Middle frontal gyrus (tissue), 1 donor: ENCODE results near the gene ALOX15B.

Experiments
- DNase-seq: peaks from one replicate; pipeline ENCODE4 v3.0.0-alpha.2; 2015; ENCODE audit warnings: low spot score; ENCODE audit errors: extremely low spot score

The ALOX15B gene

DNA sequence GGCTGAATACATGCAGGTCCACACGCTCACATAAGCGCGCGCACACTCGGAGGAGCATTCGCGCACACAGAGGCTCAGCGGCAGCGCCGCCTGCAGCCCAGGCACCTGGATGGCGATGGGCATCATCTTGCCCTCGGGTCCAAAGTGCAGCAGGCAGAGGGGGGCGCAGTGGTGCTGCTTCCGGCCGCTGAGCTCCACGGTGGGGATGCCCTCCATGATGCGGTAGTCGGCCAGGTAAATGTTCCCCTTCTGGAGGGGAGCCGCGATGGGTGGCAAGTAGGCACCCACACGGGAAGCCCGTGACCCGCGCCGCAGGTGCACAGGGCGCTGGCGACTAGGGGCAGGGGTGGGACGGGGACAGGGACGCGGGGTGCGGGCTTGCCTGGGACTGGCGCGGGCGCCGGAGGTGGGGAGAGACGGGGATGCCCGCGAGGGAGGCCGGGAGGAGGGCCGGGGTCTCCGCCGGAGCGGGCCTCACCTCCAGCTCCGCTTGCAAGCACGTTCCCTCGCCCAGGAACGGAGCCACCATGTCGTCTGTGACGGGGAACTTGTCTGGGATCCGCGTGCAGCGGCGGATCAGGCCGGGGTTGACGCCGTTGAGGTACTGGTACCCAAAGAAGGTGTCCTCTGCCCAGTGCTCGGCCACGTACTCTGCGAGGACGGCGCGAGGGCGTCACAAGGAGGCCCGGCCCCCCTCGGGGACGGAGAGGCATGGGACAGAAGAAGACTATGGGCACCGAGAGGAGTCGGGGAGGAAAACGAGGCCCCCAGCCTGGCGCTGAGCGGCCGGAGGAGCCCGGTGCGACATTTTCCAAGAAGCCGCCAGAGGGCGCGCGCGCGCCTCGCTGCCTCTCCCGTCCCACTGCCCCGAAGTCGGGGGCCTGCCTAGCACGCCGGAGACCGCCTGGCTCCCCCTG lies 40.7 kb downstream of the ALOX15B start:
- DNase-seq: peak; percentile 24

DNA sequence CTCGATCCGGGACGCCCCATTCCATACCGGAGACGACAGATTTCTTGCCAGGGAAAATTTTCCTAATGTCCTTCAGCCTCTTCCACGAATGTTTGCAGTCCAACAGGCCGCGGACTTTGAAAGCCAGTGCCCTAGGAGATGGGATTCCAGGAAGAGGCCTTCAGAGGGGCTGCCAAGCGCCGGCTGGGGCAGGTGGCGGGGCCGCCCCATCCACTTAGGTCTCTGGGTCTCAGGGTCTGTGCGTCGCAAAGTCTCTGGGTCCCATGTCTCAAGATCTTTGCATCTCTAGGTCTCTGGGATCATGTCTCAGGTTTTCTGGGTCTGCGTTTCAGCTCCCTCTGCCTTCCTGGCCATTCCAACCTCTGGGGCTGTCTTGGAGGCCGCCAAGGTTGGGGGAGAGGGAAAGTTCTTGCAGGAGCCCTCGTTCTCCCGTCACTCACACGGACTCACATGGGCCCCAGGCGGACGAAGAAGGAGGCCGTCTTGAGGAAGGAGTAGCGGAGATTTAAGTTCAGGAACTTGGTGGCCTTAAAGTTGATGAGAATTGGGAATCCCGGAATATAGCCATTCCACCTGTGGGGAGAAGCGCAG lies 41.4 kb downstream of the ALOX15B start:
- no peak for DNase-seq

DNA sequence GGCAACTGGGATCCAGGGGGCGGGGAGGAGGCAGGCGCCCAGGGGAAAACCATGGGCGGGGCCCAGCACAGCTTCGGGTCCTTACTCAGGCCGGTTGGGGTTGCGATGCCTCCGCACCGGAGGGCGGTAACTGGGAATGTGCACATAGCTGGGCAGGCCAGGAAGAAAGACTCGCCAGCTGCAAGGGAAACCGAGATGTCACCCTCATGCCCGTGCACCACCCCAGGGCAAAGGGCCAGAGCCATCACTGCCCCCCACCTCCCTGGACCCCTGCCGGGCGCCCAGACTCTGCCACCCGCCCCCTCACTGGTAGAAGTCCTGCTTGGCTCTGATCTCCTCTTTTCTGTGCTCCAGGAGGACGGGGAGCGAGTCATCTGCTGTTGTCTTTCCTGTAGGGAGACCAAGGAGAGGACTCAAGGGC lies 42.0 kb downstream of the ALOX15B start:
- no peak for DNase-seq

DNA sequence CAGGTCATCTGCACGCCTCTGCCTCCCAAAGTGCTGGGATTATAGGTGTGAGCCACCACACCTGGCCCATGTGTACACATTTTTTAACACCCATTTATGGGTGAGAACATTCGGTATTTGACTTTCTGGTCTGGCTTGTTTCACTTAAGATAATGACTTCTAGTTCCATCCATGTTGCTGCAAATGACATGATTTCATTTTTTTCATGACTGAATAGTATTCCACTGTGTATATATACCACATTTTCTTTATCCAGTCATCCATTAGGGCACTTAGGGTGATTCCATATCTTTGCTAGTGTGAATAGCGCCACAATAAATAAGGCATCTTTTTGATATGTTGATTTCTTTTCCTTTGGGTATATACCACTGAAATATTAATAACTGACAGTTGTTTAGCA lies 43.0 kb downstream of the ALOX15B start:
- no peak for DNase-seq

DNA sequence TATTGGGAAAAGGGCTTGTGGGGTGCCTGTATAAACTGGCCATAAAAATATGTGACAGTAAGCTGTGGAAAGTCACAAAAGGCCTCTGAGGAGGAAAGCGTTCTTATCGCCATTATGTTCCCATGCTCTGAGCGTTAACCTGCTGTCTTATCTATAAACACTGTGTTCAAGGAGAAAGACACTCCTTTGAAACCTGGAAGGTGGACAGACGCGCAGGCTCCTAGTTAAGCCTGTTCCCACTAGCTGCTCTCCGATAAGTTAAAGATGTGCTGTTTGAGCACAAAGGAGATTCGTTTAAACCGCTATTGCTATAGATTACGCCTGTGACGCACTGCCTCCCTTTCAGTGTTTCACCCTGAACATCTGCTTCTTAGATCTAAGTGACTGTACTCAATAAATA lies 43.4 kb downstream of the ALOX15B start:
- no peak for DNase-seq

DNA sequence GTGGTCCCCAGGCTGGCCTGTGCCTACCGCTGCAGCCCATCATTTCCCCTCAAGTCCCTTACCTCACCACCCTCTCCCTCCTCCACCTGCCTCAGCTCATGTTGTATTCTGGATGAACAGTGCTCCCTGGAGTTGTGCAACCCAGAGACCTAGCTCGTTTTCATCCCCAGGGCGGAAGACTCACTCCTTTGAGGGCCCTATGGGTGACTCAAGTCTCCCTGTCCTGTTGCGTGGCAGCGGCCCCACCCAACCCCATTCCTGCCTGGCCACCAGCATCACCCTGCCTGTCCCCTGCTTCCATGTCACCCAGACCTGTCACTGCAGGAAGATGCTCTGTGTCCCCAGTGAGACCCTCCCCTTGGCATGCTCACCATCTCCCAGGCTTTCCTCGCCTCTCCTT lies 45.4 kb downstream of the ALOX15B start:
- DNase-seq: no peak

DNA sequence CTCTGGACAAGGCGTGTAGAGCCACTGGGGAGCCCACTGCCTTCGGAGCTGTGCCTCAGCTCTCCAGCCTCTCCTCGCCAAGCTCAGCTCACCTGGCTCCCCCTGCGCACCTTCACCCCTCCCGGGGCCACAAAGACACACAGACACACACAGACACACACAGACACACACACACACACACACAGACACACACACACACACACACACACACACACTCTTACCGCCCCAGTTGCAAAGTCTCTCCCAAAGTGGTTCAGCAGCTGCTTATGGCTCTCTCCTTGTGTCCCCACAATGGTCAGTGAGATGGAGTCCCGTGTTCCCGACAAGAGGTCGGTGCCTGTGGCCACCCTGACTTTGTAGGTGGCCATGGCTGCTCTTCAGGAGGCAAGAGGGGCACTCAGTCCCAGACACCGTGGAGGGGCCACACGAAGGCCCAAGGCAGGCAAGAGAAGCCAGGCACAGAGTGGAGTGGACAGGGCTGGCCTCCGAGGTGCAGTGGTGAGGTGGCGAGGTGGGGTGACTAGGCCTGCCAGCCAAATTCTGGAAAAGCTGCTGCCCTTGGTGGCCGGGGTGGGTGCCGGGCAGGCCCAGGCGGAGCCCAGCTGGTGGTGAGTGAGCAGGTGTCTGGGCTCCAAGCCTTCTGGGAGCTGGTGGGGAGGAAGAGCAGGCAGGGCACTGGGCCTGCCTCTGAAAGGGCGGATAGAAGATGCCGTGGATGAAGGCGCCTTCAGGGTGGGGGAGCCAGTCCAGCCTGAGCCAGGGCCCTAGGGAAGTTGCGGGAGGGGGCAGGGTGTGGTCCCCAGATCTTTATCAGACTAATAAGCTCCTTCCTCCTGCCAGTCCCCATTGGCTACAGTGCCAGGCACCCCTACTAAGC lies 48.5 kb downstream of the ALOX15B start, which contains the start of gene ALOX12B:
ALOX12B (minus strand) TSS at position 642 of the 877 bp plus-strand sequence; CDS start at position 368, 274 bp downstream.
- no peak for DNase-seq

DNA sequence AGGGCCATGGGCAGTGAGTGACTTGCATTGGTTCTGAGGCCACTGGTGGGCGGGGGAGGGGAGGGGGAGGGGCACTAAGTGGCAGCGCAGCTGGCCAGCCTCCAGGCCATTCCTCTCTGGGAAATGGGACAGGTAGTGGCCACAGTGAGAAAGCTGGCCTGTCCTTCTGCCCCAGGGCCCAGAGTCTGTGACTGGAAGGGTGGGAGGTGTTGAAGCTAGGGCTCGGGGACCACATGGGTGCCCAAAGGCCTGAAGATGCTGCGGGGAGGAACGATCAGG lies 49.0 kb downstream of the ALOX15B start:
- DNase-seq: no peak

DNA sequence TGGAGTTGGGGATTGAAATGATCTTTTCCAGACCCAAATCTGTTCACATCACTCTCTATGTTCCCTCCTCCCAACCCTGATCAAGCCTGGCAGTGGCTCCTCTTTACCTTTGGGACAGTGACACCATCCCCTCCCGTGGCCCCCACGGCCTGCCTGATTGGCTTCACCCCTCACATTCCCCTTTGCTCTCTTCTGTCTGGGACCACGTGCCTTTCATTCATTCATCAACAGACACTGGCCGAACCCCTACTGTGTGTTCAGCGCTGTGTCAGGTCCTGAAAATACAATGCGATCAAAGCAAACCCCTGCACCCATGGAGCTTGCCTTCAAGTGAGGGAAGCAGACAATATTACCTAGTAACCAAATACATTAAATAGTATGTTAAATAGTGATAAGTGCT lies 50.9 kb downstream of the ALOX15B start:
- no peak for DNase-seq

DNA sequence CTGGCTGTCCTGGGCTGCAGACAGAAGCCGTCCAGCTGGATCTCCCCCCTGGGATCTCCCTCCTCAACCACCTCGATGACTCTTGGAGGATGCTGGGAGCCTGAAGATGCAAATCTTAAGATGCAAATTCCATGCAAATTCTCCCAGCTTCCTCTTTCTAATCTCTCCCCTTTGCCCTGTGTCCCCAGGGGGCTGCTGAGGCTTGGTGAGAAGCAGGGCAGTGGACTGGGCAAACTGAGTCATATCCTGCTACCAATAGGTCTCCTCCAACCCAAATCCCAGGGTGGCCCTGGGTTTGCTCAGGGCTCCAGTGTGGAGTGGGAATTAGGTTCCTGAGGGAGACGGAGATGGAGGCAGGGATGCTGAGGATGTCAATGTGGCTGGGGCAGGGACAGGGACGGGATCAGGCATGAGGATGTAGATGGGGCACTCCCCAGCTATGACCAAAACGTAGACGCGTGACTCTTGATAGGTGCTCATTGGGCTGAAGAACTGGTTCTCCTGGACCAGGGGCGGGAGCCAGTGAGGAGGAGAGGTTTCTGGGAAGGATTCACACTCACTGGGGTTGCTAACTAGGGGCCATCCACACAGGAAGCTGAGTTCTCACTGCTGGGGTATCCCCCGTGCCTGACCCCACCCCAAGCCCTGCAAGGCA lies 52.3 kb downstream of the ALOX15B start:
- DNase-seq: no peak

DNA sequence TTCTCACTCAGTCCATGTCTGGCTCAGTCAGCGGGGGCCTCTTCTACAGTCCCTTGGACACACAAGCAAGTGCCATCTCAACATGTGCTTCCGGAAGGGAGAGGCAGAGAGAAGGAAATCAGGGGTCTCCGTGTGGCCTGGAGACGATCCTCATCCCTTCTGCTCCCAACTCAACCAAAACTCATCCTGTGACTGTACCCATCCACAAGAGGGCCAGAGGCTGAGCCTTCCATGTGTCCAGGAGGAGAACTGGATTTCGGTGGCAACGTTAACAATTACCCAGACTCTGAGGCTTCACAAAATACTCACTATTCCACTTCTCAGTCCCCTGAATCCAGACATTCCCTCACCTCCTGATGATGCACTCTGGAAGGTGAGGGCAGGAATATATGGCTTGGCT lies 56.5 kb downstream of the ALOX15B start:
- no peak for DNase-seq

DNA sequence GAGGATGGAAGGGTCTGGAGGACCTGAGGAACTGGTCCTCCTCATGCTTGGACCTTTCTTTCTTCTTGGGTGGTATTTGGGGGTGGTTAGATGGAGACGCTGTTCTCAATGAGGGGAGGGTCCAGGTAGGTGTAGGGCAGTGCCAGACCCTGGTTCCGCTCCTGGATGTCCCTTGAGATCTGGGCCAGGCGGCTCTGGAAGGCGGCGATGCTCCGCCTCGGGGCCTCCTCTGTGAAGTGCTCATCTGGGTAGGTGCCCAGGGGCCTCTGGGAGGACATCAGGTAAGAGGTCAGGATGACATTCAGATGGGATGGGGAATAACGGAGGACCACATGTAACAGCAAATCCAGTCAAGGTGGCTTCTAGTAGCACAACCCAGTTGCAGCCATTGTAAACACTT lies 57.7 kb downstream of the ALOX15B start:
- DNase-seq: no peak
